CD4-positive, alpha-beta T cell treated with Interleukin-6 for 4 hours (primary cell): Measurements from ENCODE around the gene CAGE1.
A peak's percentile ranks its signal among the peaks of the same experiment; 100 is the strongest.
"Not testable (repeated sequence)": the region's sequence is repeated elsewhere in the genome, so short reads cannot be mapped to it uniquely, and the experiment has no call there.

Source experiments
- DNase-seq: peaks from one replicate; pipeline ENCODE4 v3.0.0-alpha.2; 2020; ENCODE audit warnings: mixed read lengths

The CAGE1 gene

DNA sequence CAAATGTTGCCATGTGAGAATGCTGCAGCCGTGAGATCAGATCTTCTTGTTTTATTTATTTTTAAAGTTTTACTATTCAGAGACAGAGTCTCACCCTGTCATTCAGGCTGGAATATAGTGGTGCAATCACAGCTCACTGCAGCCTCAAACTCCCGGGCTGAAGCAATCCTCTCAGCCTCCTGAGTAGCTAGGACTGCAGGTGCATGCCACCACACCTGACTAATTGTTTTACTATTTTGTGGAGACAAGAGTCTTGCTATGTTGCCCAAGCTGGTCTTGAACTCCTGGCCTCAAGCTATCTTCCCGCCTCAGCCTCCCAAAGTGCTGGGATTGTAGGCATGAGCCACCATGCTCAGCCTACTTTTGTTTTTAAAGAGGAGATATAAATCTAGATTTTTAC lies 54.0 kb downstream of the CAGE1 start:
- no peak for DNase-seq

- DNase-seq = no peak
Measured at GRCh38 chr6:7334685-7335084, 54.9 kb downstream of the CAGE1 start.

- no peak for DNase-seq
Measured at GRCh38 chr6:7332090-7332745, 57.3 kb downstream of the CAGE1 start.

DNA sequence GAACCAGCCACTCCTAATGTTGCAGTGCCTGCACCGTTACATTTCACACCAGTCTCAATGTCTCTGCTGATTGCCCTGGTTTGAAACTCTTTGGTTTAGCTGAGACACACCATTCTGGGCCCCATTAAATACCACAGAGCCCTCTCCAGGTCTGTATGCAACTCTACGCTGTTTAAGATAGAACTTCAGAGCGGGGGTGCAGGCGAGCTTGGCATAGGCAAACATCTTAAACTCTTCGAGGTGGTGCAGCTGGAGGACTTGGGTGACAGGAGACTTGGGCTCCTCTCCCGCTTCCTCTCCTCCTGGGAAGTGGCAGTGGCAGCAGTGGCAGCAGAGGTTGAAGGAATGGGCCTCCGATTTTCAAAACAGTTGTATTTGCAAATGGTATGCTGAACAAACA lies 58.1 kb downstream of the CAGE1 start:
- no peak for DNase-seq

DNA sequence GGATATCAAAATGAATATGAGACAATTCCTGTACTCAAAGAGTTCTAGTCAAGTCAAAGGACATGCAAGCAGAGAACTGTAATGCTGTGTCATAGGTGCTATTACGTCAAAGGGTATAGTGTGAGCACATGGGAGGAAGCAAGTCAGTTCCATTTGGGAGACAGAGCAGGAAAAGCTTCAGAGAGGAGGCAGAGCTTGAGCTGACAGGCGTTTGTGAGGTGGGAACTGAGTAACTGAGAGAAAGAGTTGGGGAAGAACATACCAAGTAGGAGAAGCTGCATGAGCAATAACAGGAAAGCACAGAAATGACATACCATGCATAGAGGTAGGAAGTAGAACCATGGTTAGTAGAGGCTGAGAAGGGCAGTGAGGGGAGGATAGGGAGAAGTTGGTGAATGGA lies 61.3 kb downstream of the CAGE1 start:
- DNase-seq = no peak

DNA sequence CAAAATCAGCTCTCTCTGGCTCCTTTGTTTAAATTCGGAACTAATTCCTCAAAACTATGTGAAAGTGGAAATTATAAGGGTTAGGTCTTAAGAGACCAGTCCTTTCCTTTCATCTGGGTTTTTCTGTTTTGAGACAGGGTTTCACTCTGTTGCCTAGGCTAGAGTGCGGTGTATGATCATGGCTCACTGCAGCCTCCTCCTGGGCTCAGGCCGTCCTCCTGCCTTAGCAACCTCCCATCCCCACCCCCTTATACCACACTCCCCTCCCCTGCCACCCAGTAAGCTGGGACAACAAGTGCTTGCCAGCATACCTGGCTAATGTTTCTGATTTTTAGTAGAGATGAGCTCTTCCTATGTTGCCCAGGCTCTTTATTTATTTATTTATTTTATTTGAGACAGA lies 63.8 kb downstream of the CAGE1 start:
- DNase-seq = no peak

- DNase-seq = no peak
Measured at GRCh38 chr6:7324520-7324919, 65.0 kb downstream of the CAGE1 start.

DNA sequence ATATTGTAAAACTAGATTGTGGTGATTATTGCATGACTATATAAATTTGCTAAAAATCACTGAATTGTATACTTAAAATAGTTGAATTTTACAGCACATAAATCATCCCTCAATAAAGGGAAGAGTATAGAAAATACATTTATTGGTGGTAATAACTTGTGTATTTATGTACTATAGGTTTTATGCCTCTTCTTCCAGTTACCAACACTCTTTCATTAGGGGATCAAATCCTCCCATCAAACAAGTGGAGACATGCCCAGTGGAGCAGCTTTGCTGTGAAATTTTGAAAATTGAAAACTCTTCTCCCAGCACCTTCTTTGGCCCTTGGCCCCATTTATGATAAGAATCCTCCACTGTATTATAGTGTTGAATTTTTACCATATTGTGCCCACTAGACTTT lies 66.5 kb downstream of the CAGE1 start:
- DNase-seq = no peak

GRCh38 chr6:7321866-7322265 lies 67.7 kb downstream of the CAGE1 start:
- not testable (repeated sequence) for DNase-seq

DNA sequence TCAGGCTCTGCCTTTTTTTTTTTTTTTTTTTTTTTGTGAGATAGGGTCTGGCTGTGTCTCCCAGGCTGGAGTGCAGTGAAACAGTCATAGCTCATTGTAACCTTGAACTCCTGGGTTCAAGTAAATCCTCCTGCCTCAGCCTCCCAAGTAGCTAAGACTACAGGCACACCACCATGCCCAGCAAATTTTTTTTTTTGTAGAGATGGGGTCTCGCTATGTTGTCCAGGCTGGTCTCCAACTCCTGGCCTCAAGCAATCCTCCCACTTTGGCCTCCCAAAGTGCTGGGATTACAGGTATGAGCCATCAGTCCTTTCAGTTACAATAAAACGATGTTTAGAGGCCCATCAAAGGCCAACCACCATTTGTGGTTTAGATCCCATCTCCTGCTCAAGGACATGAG lies 70.1 kb downstream of the CAGE1 start:
- not testable (repeated sequence) for DNase-seq

DNA sequence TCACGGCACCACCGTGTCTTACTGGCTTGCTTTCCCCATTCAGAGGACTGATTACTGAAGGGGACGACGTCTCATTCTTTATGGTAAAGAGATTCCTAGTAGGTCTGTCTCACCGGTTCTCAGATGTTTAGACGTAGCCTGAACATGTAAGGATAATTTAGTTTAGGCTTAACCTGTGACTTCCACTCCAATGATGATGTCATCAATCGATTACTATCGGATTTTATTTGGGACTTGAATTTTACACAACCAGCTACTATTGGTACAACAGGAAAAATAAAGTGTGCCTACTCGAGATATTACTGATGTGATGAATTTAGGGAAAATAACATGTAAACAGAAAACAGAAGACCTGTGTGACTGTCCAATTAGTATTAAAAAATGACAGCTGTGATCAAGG lies 72.0 kb downstream of the CAGE1 start:
- no peak for DNase-seq

DNA sequence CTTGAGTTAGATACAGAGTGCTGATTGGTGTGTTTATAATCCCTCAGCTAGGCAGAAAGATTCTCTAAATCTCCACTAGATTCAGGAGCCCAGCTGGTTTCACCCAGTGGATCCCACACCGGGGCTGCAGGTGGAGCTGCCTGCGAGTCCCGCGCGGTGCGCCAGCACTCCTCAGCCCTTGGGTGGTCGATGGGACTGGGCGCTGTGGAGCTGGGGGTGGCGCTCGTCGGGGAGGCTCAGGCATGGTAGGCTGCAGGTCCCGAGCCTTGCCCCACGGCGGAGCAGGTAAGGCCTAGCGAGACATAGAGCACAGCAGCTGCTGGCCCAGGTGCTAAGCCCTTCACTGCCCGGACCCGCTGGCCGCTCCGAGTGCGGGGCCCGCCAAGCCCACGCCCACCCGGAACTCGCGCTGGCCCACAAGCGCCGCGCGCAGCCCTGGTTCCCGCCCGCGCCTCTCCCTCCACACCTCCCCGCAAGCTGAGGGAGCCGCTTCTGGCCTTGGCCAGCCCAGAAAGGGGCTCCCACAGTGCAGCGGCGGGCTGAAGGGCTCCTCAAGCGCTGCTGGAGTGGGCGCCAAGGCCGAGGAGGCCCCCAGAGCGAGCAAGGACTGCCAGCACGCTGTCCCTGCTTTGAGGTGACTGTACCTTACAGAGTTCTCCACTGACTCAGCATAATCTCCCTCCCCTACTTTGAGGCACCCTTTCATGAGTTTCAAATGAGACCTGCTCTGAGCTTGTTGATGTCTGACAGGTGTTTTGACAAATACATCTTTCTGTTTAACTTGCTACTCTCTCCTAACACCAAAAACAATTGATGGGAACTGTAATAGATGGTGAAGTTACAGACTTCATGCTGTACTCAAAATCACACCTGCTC lies 72.6 kb downstream of the CAGE1 start:
- DNase-seq = no peak

GRCh38 chr6:7315948-7316365 lies 73.6 kb downstream of the CAGE1 start:
- no peak for DNase-seq

DNA sequence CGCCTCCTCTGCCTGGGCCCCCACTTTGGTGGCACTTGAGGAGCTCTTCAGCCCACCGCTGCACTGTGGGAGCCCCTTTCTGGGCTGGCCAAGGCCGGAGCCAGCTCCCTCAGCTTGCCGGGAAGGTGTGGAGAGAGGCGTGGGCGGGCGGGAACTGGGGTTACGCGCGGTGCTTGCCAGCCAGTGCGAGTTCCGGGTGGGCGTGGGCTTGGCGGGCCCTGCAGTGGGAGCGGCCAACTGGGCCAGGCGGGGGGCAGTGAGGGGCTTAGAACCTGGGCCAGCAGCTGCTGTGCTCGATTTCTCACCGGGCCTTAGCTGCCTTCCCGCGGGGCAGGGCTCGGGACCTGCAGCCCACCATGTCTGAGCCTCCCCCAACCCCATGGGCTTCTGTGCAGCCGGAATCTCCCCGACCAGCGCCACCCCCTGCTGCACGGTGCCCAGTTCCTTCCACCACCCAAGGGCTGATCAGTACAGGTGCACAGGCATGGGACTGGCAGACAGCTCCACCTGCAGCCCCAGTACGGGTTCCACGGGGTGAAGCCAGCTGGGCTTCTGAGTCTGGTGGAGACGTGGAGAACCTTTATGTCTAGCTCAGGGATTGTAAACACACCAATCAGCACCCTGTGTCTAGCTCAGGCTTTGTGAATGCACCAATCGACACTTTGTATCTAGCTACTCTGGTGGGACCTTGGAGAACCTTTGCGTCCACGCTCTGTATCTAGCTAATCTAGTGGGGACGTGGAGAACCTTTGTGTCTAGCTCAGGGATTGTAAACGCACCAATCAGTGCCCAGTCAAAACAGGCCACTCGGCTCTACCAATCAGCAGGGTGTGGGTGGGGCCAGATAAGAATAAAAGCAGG lies 74.2 kb downstream of the CAGE1 start:
- DNase-seq = not testable (repeated sequence)

DNA sequence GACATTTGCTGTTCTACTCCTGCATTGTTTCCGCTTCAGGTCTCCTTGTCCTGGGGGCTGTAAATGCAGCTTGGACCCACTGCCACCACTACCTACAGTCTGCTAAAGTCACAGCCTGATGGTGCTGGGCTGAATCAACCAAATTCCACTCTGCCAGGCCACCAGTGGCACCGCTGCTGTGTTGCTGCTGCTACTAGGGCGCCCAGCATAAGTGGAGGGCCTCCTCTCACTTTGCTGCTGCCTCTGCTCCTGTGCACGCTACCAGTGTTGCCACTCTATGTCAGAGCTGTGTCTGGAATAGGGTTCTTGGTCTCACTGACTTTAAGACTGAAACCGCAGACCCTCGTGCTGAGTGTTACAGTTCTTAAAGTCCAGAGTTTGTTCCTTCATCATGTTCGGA lies 75.1 kb downstream of the CAGE1 start:
- no peak for DNase-seq

DNA sequence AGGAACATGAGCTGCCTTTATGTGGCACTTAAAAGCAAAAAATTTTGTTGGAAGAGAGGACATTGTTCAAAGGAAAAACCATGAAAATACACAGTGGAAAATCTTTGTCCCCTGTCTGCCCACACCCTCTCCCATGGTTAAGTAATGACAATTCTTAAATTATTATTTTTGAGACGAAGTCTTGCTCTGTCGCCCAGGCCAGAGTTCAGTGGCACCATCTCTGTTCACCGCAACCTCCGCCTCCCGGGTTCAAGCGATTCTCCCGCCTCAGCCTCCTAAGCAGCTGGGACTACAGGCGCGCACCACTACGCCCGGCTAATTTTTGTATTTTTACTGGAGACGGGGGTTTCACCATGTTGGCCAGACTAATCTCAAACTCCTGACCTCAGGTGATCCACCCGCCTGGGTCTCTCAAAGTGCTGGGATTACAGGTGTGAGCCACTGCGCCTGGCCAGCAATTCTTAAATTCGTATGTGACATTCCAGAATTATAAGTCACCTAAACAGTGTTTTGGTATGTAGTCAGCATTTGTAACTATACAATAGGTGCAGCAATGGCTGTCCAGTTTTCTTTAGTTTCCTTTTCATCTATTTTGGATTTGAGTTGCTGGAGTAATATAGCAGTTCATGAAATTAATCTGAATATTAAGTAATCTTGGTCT lies 75.9 kb downstream of the CAGE1 start:
- DNase-seq = no peak

GRCh38 chr6:7312616-7313504 lies 76.7 kb downstream of the CAGE1 start, which contains the start of gene SSR1:
Gene SSR1 (minus strand): TSS chr6:7313199. CDS start chr6:7313120, 79 bp downstream.
- DNase-seq = peak; percentile 95

DNA sequence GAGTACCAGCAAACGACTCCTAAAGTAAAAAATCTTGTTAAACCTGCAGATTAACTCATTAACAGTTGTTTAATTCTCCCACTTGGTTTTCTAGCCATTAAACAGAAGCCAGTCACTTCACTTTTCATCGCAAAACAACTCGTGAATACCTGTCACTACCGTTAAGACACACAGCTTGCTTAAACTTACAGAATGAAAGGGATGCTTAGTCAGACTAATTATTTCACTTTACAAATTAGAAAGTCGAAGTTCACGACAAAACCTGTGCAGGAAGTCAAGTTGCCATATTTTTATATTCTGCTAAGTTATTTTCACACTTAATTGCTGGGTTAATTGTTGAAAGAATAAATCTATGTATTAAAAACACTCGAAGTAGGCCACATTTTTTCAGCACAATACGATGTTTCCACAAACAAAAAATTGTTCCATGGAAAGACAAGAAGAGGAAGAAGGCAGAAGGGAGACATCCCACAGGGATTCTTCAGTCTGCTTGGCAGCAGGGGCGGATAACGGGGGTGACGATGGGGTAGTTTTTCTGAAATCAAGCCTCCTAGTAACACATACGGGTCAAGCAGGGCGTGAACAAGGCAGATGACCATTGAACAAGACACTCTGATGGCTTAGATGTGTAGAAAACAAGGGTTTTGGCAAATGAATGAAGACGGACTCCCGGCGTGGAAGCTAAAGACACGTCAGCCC lies 77.5 kb downstream of the CAGE1 start:
- DNase-seq = no peak

DNA sequence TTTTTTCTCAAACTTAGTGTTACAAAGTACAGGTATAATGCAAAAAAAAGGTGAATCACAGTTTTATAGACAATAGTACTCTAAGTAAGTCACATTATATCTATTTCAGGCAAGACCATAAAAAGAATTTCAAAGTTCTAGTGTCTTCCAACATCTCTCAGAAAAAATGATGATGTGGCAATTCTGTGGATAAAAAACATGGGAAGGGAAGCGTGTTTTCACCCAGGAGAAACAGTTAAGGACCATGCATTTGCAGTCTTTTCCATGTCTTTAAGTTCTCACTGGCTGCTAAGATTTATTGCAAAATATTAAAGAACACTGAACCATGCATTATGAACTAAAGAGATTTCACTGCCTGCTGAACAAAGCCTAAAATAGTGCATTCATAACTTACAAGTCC lies 78.4 kb downstream of the CAGE1 start:
- DNase-seq = no peak

DNA sequence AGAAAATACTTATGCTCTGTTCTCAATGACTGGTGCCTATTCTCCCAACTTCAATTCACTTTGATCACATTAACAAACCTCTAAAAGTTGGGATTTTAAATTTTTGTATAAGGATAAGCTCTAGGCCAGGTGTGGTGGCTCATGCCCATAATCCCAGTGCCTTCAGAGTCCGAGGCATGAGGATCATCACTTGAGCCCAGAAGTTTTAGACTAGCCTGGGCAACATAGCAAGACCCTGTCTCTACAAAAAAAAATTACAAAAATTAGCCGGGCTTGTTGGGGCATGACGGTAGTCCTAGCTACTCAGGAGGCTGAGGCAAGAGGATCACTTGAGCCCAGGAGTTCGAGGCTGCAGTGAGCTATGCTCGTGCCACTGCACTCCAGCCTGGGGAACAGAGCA lies 80.5 kb downstream of the CAGE1 start:
- DNase-seq = no peak

- no peak for DNase-seq
Measured at GRCh38 chr6:7307533-7307932, 82.0 kb downstream of the CAGE1 start.
